ENCODE data around the gene SIMC1.

DNA sequence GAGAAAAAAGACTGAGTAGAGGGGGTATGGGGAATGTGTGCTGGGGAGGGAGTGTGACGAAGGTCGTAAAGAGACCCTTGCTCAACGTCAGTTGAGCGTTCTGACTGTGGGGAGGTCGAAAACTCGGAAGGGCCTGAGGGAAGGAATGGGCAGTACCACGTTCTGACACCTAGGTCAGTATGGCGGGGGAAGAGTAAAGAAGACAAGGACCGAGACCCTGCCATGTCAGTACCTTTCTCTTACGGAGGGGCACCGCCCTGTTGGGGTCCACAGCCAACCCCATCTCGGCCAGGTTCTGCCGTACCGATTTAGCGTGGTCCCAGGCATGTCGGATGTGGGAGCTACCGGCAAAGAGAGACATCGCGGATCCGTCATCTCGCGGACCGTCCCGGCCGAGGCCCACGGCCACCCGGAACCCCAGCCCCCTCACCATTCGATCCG is 149.8 kb downstream of the SIMC1 start:
- TF ChIP-seq, protein P1, sequence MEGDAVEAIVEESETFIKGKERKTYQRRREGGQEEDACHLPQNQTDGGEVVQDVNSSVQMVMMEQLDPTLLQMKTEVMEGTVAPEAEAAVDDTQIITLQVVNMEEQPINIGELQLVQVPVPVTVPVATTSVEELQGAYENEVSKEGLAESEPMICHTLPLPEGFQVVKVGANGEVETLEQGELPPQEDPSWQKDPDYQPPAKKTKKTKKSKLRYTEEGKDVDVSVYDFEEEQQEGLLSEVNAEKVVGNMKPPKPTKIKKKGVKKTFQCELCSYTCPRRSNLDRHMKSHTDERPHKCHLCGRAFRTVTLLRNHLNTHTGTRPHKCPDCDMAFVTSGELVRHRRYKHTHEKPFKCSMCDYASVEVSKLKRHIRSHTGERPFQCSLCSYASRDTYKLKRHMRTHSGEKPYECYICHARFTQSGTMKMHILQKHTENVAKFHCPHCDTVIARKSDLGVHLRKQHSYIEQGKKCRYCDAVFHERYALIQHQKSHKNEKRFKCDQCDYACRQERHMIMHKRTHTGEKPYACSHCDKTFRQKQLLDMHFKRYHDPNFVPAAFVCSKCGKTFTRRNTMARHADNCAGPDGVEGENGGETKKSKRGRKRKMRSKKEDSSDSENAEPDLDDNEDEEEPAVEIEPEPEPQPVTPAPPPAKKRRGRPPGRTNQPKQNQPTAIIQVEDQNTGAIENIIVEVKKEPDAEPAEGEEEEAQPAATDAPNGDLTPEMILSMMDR (IDR thresholded peaks at IDR 0.05), result no peak
- no peak for TF ChIP-seq POLR2AphosphoS5 (IDR thresholded peaks at IDR 0.05; ENCODE audit: low read depth, low read length)

Measured in Panc1 (cell line).